Measurements from ENCODE around the gene SBSN. TPM values are rescaled to one million over a fixed set of nuclear protein-coding genes. Genes with fewer than 3 reads are reported as not detected.

Gene SBSN
- total RNA-seq, 1 experiment from 2014 or later: 0.39 TPM

DNA sequence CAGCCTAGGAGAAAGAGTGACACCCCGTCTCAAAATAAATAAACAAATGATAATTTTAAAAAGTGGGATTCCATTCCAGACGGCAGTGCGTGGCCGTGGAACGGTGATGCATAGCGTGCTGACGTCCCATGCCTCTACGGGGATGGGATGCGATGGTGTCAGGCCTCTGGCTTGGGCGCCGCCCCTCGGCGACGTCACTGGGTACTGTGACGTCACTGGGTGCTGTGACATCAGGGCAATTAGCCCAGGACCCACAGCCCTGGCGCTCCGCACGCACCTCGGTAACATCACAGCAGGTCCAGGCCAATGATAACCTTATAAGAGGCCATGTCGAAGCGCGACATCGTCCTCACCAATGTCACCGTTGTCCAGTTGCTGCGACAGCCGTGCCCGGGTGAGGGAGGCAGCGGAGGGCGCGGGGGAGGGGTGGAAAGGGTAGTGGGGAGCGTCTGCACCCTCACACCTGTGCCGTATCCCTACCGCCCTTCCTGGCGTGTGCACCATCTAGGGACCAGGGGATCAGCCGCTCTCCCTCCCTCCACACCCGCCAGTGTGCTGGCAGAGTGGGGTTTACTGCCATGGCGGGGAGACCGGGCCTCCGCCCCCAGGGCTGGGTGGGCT is 5.2 kb upstream of the SBSN start, which contains the start of gene GAPDHS:
GAPDHS (plus strand) TSS at position 256 of the 621 bp plus-strand sequence; CDS start at position 328, 72 bp downstream.
- TF ChIP-seq SIN3A (IDR thresholded peaks at IDR 0.05; ENCODE audit: borderline replicate concordance, insufficient read depth, low read depth, low read length): no peak
- TF ChIP-seq TCF7L2 (IDR thresholded peaks at IDR 0.05; ENCODE audit: low read depth, low read length): no peak
- TF ChIP-seq POLR2AphosphoS5 (IDR thresholded peaks at IDR 0.05; ENCODE audit: low read depth, low read length): no peak
- TF ChIP-seq, protein P1, sequence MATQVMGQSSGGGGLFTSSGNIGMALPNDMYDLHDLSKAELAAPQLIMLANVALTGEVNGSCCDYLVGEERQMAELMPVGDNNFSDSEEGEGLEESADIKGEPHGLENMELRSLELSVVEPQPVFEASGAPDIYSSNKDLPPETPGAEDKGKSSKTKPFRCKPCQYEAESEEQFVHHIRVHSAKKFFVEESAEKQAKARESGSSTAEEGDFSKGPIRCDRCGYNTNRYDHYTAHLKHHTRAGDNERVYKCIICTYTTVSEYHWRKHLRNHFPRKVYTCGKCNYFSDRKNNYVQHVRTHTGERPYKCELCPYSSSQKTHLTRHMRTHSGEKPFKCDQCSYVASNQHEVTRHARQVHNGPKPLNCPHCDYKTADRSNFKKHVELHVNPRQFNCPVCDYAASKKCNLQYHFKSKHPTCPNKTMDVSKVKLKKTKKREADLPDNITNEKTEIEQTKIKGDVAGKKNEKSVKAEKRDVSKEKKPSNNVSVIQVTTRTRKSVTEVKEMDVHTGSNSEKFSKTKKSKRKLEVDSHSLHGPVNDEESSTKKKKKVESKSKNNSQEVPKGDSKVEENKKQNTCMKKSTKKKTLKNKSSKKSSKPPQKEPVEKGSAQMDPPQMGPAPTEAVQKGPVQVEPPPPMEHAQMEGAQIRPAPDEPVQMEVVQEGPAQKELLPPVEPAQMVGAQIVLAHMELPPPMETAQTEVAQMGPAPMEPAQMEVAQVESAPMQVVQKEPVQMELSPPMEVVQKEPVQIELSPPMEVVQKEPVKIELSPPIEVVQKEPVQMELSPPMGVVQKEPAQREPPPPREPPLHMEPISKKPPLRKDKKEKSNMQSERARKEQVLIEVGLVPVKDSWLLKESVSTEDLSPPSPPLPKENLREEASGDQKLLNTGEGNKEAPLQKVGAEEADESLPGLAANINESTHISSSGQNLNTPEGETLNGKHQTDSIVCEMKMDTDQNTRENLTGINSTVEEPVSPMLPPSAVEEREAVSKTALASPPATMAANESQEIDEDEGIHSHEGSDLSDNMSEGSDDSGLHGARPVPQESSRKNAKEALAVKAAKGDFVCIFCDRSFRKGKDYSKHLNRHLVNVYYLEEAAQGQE (IDR thresholded peaks at IDR 0.05; ENCODE audit: insufficient read depth in 1 of 2, low read depth in 2 of 2, low read length in 1 of 2): no peak
- TF ChIP-seq, protein P2, sequence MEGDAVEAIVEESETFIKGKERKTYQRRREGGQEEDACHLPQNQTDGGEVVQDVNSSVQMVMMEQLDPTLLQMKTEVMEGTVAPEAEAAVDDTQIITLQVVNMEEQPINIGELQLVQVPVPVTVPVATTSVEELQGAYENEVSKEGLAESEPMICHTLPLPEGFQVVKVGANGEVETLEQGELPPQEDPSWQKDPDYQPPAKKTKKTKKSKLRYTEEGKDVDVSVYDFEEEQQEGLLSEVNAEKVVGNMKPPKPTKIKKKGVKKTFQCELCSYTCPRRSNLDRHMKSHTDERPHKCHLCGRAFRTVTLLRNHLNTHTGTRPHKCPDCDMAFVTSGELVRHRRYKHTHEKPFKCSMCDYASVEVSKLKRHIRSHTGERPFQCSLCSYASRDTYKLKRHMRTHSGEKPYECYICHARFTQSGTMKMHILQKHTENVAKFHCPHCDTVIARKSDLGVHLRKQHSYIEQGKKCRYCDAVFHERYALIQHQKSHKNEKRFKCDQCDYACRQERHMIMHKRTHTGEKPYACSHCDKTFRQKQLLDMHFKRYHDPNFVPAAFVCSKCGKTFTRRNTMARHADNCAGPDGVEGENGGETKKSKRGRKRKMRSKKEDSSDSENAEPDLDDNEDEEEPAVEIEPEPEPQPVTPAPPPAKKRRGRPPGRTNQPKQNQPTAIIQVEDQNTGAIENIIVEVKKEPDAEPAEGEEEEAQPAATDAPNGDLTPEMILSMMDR (IDR thresholded peaks at IDR 0.05): no peak
- H3K27ac ChIP-seq (ENCODE audit: low read length): no peak within 1 kb of the TSS
- no peaks in the 10 kb centered on the region for H3K27me3 ChIP-seq (ENCODE audit: control insufficient read depth, insufficient read depth, low read length)
- DNase-seq (ENCODE audit: low read depth, low spot score) (no peak), ATAC-seq (no peak)
- in situ Hi-C loops (cut with HindIII; ENCODE audit: low pct_unique_long_range_greater_than_20kb, low sequenced_read_pairs) (no loop called here), intact Hi-C loops (cut with micrococcal nuclease; ENCODE audit: unreplicated experiment) (no loop called here)
- H3K9me3 ChIP-seq (ENCODE audit: control insufficient read depth, insufficient read depth, low read depth, low read length): no peaks in the 10 kb centered on the region
- no peaks in the 10 kb centered on the region for H3K36me3 ChIP-seq (ENCODE audit: control insufficient read depth, insufficient read depth, low read length)
- POLR2A ChIA-PET: interaction anchor here (0.6 kb wide), 1 partner anchor 95 kb away, joined by 3 read pairs; no protein-coding TSS in a partner anchor
- no TSS peak for BruUV-seq (replicated peaks)
- CTCF ChIA-PET: no interaction called here
- peaks cover 4% of the 10 kb centered on the region; the same call in 1 of the 2 replicates for H3K4me1 ChIP-seq (ENCODE audit: control insufficient read depth, insufficient read depth, low read length)
- H3K4me3 ChIP-seq (ENCODE audit: low read depth in 2 of 2, low read length in 2 of 2): no peak within 1 kb of the TSS

DNA sequence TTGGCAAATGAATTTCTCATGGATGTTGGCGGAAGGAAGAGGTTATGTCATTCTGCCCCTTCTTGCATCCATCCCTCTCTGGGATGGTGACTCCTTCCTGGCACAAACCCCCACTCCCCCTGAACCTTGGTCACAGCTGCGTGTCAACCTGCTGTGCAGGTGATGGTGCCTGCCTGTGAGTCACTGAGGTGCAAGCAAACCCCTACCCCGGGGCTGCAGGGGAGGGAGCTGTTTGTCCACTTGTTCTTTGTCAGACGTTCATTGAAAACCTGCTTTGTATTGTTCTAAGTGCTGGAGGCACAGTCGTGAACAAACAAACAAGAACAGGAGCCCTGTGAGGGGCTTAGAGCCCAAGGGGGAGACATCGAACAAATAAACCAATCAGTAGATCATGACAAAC is 3.2 kb upstream of the SBSN start:
- ATAC-seq (no peak), DNase-seq (ENCODE audit: low read depth, low spot score) (no peak)
- TF ChIP-seq, protein P1 (IDR thresholded peaks at IDR 0.05; ENCODE audit: insufficient read depth in 1 of 2, low read depth in 2 of 2, low read length in 1 of 2): no peak
- no peak for TF ChIP-seq SIN3A (IDR thresholded peaks at IDR 0.05; ENCODE audit: borderline replicate concordance, insufficient read depth, low read depth, low read length)
- TF ChIP-seq, protein P2 (IDR thresholded peaks at IDR 0.05): no peak
- TF ChIP-seq POLR2AphosphoS5 (IDR thresholded peaks at IDR 0.05; ENCODE audit: low read depth, low read length): no peak
- no peak for TF ChIP-seq TCF7L2 (IDR thresholded peaks at IDR 0.05; ENCODE audit: low read depth, low read length)
- Histone ChIP-seq H3K4me3 (ENCODE audit: low read depth in 2 of 2, low read length in 2 of 2) (no peak overlapping the region), H3K4me1 (ENCODE audit: control insufficient read depth, insufficient read depth, low read length) (peaks cover 4% of the 10 kb centered on the region; the same call in 1 of the 2 replicates), H3K36me3 (ENCODE audit: control insufficient read depth, insufficient read depth, low read length) (no peaks in the 10 kb centered on the region), H3K27ac (ENCODE audit: low read length) (no peak overlapping the region), H3K9me3 (ENCODE audit: control insufficient read depth, insufficient read depth, low read depth, low read length) (no peaks in the 10 kb centered on the region), H3K27me3 (ENCODE audit: control insufficient read depth, insufficient read depth, low read length) (no peaks in the 10 kb centered on the region)
- in situ Hi-C loops (cut with HindIII; ENCODE audit: low pct_unique_long_range_greater_than_20kb, low sequenced_read_pairs): no loop called here
- intact Hi-C loops (cut with micrococcal nuclease; ENCODE audit: unreplicated experiment): no loop called here
- BruUV-seq (replicated peaks): no TSS peak
- ChIA-PET CTCF (no interaction called here), POLR2A (no interaction called here)

Measured in Panc1 (cell line).